Neural crest cell (in vitro differentiated cells): ENCODE measurements around the gene CCDC174. TPM values are rescaled to one million over a fixed set of nuclear protein-coding genes. Genes with fewer than 3 reads are reported as not detected.
A peak's percentile ranks its signal among the peaks of the same experiment; 100 is the strongest.

Experiments used
- DNase-seq: peaks from one replicate; pipeline ENCODE4 v3.0.0; 2021; ENCODE audit warnings: low read depth, mixed read lengths, low spot score
- H3K27ac Mint-ChIP-seq: one replicate; pipeline ENCODE4 v1.8.0; 2021; ENCODE audit warnings: mild to moderate bottlenecking, mixed read lengths; ENCODE audit not compliant: unreplicated experiment
- H3K27me3 Mint-ChIP-seq: 2 replicates; pipeline ENCODE4 v1.8.0; 2021; ENCODE audit warnings: low read depth, mild to moderate bottlenecking, mixed read lengths
- H3K36me3 Mint-ChIP-seq: 2 replicates; pipeline ENCODE4 v1.8.0; 2021; ENCODE audit warnings: low read depth, mild to moderate bottlenecking, mixed read lengths
- H3K4me1 Mint-ChIP-seq: 2 replicates; pipeline ENCODE4 v1.8.0; 2021; ENCODE audit warnings: mixed read lengths
- H3K4me3 Mint-ChIP-seq: one replicate; pipeline ENCODE4 v1.8.0; 2021; ENCODE audit warnings: mild to moderate bottlenecking, mixed read lengths
- H3K9me3 Mint-ChIP-seq: 2 replicates; pipeline ENCODE4 v1.8.0; 2021; ENCODE audit warnings: mixed read lengths
- total RNA-seq: library from RNA; stranded (reverse); gene quantifications from 2 replicates; pipeline ENCODE4 v1.2.1, GENCODE V29; 2021
- TF ChIP-seq, protein P1 (sequence below): fragments of 200-600 bp; sonication (generic); conservative IDR thresholded peaks from 2 replicates; pipeline ENCODE4 v1.5.0; 2021; ENCODE audit warnings: antibody characterized with exemption, mild to moderate bottlenecking

Gene CCDC174
- total RNA-seq, 1 donor from 2014 or later, result 18.5 TPM

DNA sequence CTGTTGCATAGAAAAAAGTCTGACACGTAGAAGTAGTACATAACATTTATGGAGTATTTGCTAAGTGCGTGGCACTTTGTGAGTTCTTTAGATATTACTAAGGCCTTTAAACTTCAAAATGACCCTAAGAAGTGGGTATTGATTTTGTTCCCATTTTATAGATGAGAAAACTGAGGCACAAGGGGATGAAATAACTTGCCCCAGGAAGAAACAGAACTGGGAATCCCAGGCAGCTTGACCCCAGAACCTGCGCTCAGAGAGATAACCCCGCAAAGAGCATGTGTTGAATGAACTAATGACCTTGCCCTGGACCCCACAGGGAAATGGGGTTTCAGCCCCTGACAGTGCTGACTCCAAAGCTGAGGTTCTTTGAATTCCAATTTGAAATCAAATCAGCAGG is 30.5 kb upstream of the CCDC174 start:
- Mint-ChIP-seq H3K4me1 (peaks cover 63% of the 10 kb centered on the region), H3K27me3 (no peaks in the 10 kb centered on the region), H3K27ac (peak overlapping the region; percentile 88), H3K9me3 (no peaks in the 10 kb centered on the region), H3K4me3 (no peak overlapping the region), H3K36me3 (peaks cover 3% of the 10 kb centered on the region)
- DNase-seq, result no peak
- TF ChIP-seq, protein P1, sequence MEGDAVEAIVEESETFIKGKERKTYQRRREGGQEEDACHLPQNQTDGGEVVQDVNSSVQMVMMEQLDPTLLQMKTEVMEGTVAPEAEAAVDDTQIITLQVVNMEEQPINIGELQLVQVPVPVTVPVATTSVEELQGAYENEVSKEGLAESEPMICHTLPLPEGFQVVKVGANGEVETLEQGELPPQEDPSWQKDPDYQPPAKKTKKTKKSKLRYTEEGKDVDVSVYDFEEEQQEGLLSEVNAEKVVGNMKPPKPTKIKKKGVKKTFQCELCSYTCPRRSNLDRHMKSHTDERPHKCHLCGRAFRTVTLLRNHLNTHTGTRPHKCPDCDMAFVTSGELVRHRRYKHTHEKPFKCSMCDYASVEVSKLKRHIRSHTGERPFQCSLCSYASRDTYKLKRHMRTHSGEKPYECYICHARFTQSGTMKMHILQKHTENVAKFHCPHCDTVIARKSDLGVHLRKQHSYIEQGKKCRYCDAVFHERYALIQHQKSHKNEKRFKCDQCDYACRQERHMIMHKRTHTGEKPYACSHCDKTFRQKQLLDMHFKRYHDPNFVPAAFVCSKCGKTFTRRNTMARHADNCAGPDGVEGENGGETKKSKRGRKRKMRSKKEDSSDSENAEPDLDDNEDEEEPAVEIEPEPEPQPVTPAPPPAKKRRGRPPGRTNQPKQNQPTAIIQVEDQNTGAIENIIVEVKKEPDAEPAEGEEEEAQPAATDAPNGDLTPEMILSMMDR, result no peak

DNA sequence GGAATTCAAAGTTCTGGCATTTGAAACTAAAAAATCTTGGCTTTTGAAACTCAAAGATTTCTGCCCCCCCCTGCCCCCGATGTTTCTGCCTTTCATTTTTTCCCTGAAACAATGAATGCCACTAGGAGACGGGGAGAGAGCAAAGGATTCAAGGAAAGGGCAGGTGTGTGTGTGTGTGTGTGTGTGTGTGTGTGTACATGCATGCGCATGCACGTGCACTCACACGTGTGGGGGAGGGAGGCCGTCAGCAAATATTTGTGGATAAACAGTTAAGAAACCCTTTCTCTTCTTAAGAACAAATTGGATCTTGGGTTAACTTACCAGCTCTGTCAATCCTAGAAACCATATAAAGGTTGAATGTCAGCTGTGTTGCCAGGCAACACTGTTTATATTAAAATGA is 29.2 kb upstream of the CCDC174 start:
- no peak for DNase-seq
- Mint-ChIP-seq H3K27me3 (no peaks in the 10 kb centered on the region), H3K36me3 (peaks cover 3% of the 10 kb centered on the region), H3K9me3 (no peaks in the 10 kb centered on the region), H3K27ac (peak overlapping the region; percentile 24), H3K4me1 (peaks cover 57% of the 10 kb centered on the region), H3K4me3 (no peak overlapping the region)
- TF ChIP-seq, protein P1, result no peak

DNA sequence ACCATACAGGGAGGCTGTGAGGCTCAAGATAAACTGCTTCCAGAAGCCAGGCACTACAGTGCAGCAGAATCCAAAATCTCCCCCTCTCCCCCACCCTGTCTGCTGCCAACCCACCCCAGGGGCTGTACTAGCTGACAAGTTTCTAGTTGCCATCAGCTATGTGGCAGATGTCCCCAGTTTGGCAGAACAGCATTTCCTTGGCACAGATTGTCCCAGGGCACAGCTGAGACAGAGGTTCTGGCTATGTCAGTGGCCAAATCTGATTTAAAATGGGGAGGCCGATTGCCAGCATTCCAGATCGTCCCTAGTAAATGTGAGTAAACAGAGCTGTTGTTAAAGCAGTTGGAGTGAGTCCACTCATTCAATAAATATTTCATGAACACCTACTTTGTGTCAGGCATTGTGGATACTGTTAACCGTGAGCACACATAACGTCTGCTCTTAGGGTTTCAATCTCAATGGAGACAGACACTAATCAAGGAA is 28.0 kb upstream of the CCDC174 start:
- Mint-ChIP-seq H3K27me3 (no peaks in the 10 kb centered on the region), H3K9me3 (no peaks in the 10 kb centered on the region), H3K4me1 (peaks cover 55% of the 10 kb centered on the region), H3K4me3 (no peak overlapping the region), H3K36me3 (peaks cover 3% of the 10 kb centered on the region), H3K27ac (no peak overlapping the region)
- no peak for DNase-seq
- TF ChIP-seq, protein P1, result no peak

GRCh38 chr3:14624498-14624897 is 27.1 kb upstream of the CCDC174 start:
- TF ChIP-seq, protein P1, result no peak
- Mint-ChIP-seq H3K9me3 (no peaks in the 10 kb centered on the region), H3K27me3 (no peaks in the 10 kb centered on the region), H3K36me3 (no peaks in the 10 kb centered on the region), H3K4me3 (no peak overlapping the region), H3K27ac (no peak overlapping the region), H3K4me1 (peaks cover 46% of the 10 kb centered on the region)
- no peak for DNase-seq

DNA sequence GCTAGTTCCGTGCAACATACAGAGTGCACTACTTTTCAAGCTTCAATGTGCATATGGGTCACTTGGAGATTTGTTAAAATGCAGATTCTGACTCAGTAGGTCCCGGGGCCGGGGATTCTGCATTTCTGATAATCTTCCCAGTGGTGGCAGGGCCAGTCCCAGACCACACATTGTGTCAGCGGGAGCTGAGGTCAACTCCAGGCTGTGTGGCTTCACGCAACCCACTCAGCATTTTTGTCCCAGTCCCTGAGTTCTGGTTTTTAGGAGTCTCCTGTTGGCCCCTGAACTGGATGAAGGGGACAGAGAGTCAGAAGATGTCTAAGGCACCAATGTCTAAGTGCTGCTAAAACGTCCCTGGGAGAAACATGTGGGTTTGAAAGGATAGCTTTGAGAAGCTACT is 26.1 kb upstream of the CCDC174 start:
- Mint-ChIP-seq H3K27me3 (no peaks in the 10 kb centered on the region), H3K36me3 (no peaks in the 10 kb centered on the region), H3K9me3 (no peaks in the 10 kb centered on the region), H3K27ac (no peak overlapping the region), H3K4me1 (peaks cover 37% of the 10 kb centered on the region), H3K4me3 (no peak overlapping the region)
- TF ChIP-seq, protein P1, result no peak
- DNase-seq, result no peak

DNA sequence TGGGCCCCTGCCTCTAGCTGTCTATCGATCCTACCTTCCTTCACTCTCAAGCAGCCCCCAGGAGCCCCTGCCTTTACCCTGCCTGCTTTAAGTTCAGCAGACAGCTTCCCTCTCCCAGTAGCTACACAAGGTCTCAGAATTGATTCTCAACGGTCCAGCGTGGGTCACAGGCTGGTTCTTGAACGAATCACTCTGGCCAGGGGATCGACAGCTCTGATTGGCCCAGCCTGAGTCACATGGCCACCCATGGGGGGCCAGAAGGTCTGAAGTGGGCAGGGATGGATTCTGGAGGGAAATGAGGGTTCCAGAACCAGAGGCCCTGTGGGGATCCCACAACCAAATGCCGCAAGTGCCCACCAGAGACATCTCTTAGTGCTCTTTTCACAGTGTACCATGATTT is 23.7 kb upstream of the CCDC174 start:
- Mint-ChIP-seq H3K36me3 (no peaks in the 10 kb centered on the region), H3K9me3 (no peaks in the 10 kb centered on the region), H3K4me1 (peaks cover 37% of the 10 kb centered on the region), H3K27ac (no peak overlapping the region), H3K27me3 (no peaks in the 10 kb centered on the region), H3K4me3 (no peak overlapping the region)
- DNase-seq, result no peak
- TF ChIP-seq, protein P1, result no peak
